GM19324 (cell line): Measurements from ENCODE around the gene AQP1.

Experiments used
- ATAC-seq: cut with Tn5 transposase; IDR thresholded peaks from one replicate; pipeline ENCODE4 v1.9.1; 2021; ENCODE audit warnings: mild to moderate bottlenecking, moderate library complexity; ENCODE audit not compliant: unreplicated experiment, low FRiP score

Gene AQP1

GRCh38 chr7:30911561-30911969 is at the start of gene AQP1:
TSS of gene AQP1 (plus strand) at chr7:30911853. CDS start at chr7:30911910, 57 bp downstream.
- ATAC-seq, result no peak

- no peak for ATAC-seq
These were observed 48.5 kb upstream of the AQP1 start for GRCh38 chr7:30862995-30863705.

- ATAC-seq, result no peak
These were observed 48.0 kb upstream of the AQP1 start for GRCh38 chr7:30863706-30864035.

GRCh38 chr7:30864101-30864500 is 47.6 kb upstream of the AQP1 start:
- ATAC-seq, result no peak

- ATAC-seq, result no peak
These were observed 46.6 kb upstream of the AQP1 start for GRCh38 chr7:30865076-30865475.

GRCh38 chr7:30865821-30866220 is 45.8 kb upstream of the AQP1 start:
- no peak for ATAC-seq

- no peak for ATAC-seq
These were observed 44.7 kb upstream of the AQP1 start for GRCh38 chr7:30866939-30867338.

GRCh38 chr7:30867483-30867882 is 44.2 kb upstream of the AQP1 start:
- ATAC-seq, result no peak

- no peak for ATAC-seq
These were observed 41.6 kb upstream of the AQP1 start for GRCh38 chr7:30869794-30870611.

- no peak for ATAC-seq
These were observed 40.7 kb upstream of the AQP1 start for GRCh38 chr7:30870821-30871518.

- ATAC-seq, result no peak
These were observed 40.0 kb upstream of the AQP1 start for GRCh38 chr7:30871655-30872054.

GRCh38 chr7:30873207-30873606 is 38.4 kb upstream of the AQP1 start:
- ATAC-seq, result no peak

- ATAC-seq, result no peak
These were observed 38.0 kb upstream of the AQP1 start for GRCh38 chr7:30873656-30874055.

- ATAC-seq, result no peak
These were observed 36.9 kb upstream of the AQP1 start for GRCh38 chr7:30874656-30875302.

GRCh38 chr7:30877015-30877769 is 34.5 kb upstream of the AQP1 start:
- no peak for ATAC-seq

- no peak for ATAC-seq
These were observed 33.7 kb upstream of the AQP1 start for GRCh38 chr7:30877993-30878392.

GRCh38 chr7:30879139-30880124 is 32.2 kb upstream of the AQP1 start:
- no peak for ATAC-seq

GRCh38 chr7:30880125-30880720 is 31.4 kb upstream of the AQP1 start:
- no peak for ATAC-seq

- no peak for ATAC-seq
These were observed 30.7 kb upstream of the AQP1 start for GRCh38 chr7:30880941-30881340.
